Esophagus muscularis mucosa (tissue), 3 donors: ENCODE measurements around the gene QSOX2.

Source experiments
- CTCF ChIP-seq, 3 experiments: fragments of 200-600 bp in 2 of 3; fragments of 450-650 bp in 1 of 3; sonication (generic) in 2 of 3; IDR thresholded peaks; one replicate each; pipeline ENCODE4 v1.5.1; 2017 to 2019; ENCODE audit warnings: antibody characterized with exemption in 3 of 3, mild to moderate bottlenecking in 2 of 3, moderate library complexity in 1 of 3
- POLR2A ChIP-seq: fragments of 450-650 bp; IDR thresholded peaks from one replicate; pipeline ENCODE4 v1.6.1; 2017; ENCODE audit warnings: antibody characterized with exemption, moderate library complexity, mild to moderate bottlenecking, low read depth

- no peak for TF ChIP-seq CTCF (IDR thresholded peaks at IDR 0.05)
- TF ChIP-seq POLR2A = no peak
Measured at GRCh38 chr9:136223871-136224640, 21.6 kb downstream of the QSOX2 start.
